Measurements from ENCODE around the gene SS18L1. TPM values are rescaled to one million over a fixed set of nuclear protein-coding genes. Genes with fewer than 3 reads are reported as not detected.

Gene SS18L1
- total RNA-seq, 1 experiment from 2014 or later: 34.7 TPM

- peak overlapping the region; percentile 95 for H3K27ac ChIP-seq (ENCODE audit: low read depth, low read length, poor library complexity, severe bottlenecking)
- H3K4me3 ChIP-seq (ENCODE audit: low read depth, low read length, poor library complexity, severe bottlenecking): peak overlapping the region; percentile 91
- ChIA-PET CTCF (no interaction called here), POLR2A (ENCODE audit: low non-redundant PET) (no interaction called here)
- H3K36me3 ChIP-seq (ENCODE audit: insufficient read depth, low read length, poor library complexity, severe bottlenecking): peaks cover 40% of the 10 kb centered on the region
- H3K4me1 ChIP-seq (ENCODE audit: insufficient read depth, low read length, poor library complexity, severe bottlenecking): peaks cover 4% of the 10 kb centered on the region
- BruUV-seq (replicated peaks): no TSS peak
- intact Hi-C loops (cut with micrococcal nuclease; ENCODE audit: unreplicated experiment): no loop called here
- no peaks in the 10 kb centered on the region for H3K27me3 ChIP-seq (replicated peaks; ENCODE audit: insufficient read depth, low read depth, low read length, poor library complexity)
- peak; percentile 22 for DNase-seq (ENCODE audit: low spot score)
- H3K9me3 ChIP-seq (ENCODE audit: low read depth, low read length, poor library complexity, severe bottlenecking): no peaks in the 10 kb centered on the region
- no peak for TF ChIP-seq EZH2 (IDR thresholded peaks at IDR 0.05; ENCODE audit: borderline replicate concordance, low read depth, low read length, poor library complexity, severe bottlenecking)
- TF ChIP-seq CTCF (conservative IDR thresholded peaks at IDR 0.05; ENCODE audit: low read depth, low read length): no peak
These were observed 1.1 kb upstream of the SS18L1 start for GRCh38 chr20:62142252-62143080.

DNA sequence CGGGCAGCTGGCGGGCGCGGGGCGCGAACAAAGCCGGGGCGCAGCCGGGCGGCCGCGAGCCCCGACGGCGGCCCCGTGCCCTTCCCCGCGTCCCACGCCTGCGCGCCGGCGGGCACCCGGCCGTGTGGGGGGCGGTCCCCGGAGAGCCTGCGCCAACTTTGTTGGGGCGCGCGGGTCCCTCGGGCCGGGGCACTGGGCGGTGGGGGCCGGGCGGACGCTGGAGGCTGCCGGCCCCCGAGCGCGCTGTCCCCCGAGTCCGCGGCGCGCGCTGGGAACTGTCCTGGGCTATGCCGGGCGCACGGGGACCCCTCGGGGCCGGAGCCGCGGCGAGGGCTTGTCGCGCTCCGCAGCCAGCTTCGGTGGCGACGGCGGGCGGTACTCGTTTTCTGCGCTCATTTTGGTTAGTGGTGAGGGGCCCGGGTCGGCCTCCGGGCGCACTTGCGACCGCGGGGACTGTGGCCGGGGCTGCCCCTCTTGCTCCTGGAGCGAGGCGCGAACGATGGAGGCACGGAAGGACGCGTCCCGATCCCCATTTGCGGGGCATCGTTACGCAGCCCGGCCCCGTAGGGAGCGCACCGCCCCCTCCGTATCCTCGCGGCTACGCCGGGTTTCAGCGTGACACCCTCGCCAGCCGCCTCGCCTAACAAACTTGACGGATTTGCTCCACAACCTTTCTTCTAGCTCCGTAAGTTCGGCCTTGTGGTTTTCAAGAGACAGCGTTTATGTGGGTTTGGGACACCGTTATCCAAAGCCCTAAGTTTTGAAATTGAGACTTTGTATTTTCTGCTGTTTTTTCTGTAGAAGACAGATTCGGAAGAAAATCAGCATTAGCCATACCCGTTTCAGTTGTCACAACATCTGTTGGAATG lies 622 bp downstream of the SS18L1 start:
- TF ChIP-seq EZH2 (IDR thresholded peaks at IDR 0.05; ENCODE audit: borderline replicate concordance, low read depth, low read length, poor library complexity, severe bottlenecking) (no peak), CTCF (conservative IDR thresholded peaks at IDR 0.05; ENCODE audit: low read depth, low read length) (no peak)
- H3K9me3 ChIP-seq (ENCODE audit: low read depth, low read length, poor library complexity, severe bottlenecking): no peaks in the 10 kb centered on the region
- peak overlapping the region; percentile 91 for H3K4me3 ChIP-seq (ENCODE audit: low read depth, low read length, poor library complexity, severe bottlenecking)
- peak; percentile 77 for DNase-seq (ENCODE audit: low spot score)
- peaks cover 23% of the 10 kb centered on the region for H3K36me3 ChIP-seq (ENCODE audit: insufficient read depth, low read length, poor library complexity, severe bottlenecking)
- BruUV-seq (replicated peaks): no TSS peak
- intact Hi-C loops (cut with micrococcal nuclease; ENCODE audit: unreplicated experiment): no loop called here
- peaks cover 4% of the 10 kb centered on the region for H3K4me1 ChIP-seq (ENCODE audit: insufficient read depth, low read length, poor library complexity, severe bottlenecking)
- CTCF ChIA-PET: interaction anchor here (0.5 kb wide), 1 partner anchor 44 kb away, joined by 3 read pairs; no protein-coding TSS in a partner anchor
- POLR2A ChIA-PET (ENCODE audit: low non-redundant PET): no interaction called here
- no peaks in the 10 kb centered on the region for H3K27me3 ChIP-seq (replicated peaks; ENCODE audit: insufficient read depth, low read depth, low read length, poor library complexity)
- H3K27ac ChIP-seq (ENCODE audit: low read depth, low read length, poor library complexity, severe bottlenecking): peak overlapping the region; percentile 95

DNA sequence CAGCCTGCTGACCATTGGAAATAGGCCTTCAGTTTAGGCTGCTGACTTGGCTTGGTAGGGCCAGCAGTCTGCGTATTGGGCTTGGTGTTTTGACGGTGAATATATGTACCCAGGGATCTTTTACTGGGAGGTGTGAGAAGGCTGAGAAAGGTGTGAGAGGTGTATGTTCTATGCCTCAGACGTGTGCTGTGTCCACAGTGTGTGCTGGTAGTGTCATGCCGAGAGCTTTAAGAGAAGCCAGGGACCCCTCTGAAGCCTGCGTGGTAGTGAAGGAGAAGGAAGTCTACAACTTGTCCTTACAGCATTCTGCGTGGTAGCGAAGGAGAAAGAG lies 2.1 kb downstream of the SS18L1 start:
- Histone ChIP-seq H3K27ac (ENCODE audit: low read depth, low read length, poor library complexity, severe bottlenecking) (no peak overlapping the region), H3K36me3 (ENCODE audit: insufficient read depth, low read length, poor library complexity, severe bottlenecking) (peaks cover 9% of the 10 kb centered on the region), H3K9me3 (ENCODE audit: low read depth, low read length, poor library complexity, severe bottlenecking) (no peaks in the 10 kb centered on the region), H3K27me3 (replicated peaks; ENCODE audit: insufficient read depth, low read depth, low read length, poor library complexity) (no peaks in the 10 kb centered on the region), H3K4me1 (ENCODE audit: insufficient read depth, low read length, poor library complexity, severe bottlenecking) (peaks cover 4% of the 10 kb centered on the region), H3K4me3 (ENCODE audit: low read depth, low read length, poor library complexity, severe bottlenecking) (no peak overlapping the region)
- TF ChIP-seq EZH2 (IDR thresholded peaks at IDR 0.05; ENCODE audit: borderline replicate concordance, low read depth, low read length, poor library complexity, severe bottlenecking): no peak
- TF ChIP-seq CTCF (conservative IDR thresholded peaks at IDR 0.05; ENCODE audit: low read depth, low read length): no peak
- POLR2A ChIA-PET (ENCODE audit: low non-redundant PET): interaction anchor here (0.6 kb wide), 1 partner anchor 241 kb away, joined by 3 read pairs; the partner anchor contains the start of gene RPS21
- CTCF ChIA-PET: no interaction called here
- intact Hi-C loops (cut with micrococcal nuclease; ENCODE audit: unreplicated experiment): no loop called here
- no TSS peak for BruUV-seq (replicated peaks)
- no peak for DNase-seq (ENCODE audit: low spot score)

Data from A673 (cell line).